HUES6 (cell line): ENCODE measurements around the gene METAP1D.
A peak's percentile ranks its signal among the peaks of the same experiment; 100 is the strongest.

Source experiments
- H3K27ac ChIP-seq: 2 replicates; pipeline ENCODE4 v1.7.0; 2013; ENCODE audit warnings: low read depth, mild to moderate bottlenecking, low read length, inconsistent platforms
- H3K27me3 ChIP-seq: 2 replicates; pipeline ENCODE4 v1.6.1; 2013; ENCODE audit warnings: low read length; ENCODE audit not compliant: control insufficient read depth, insufficient read depth
- H3K36me3 ChIP-seq: 2 replicates; pipeline ENCODE4 v1.6.1; 2013; ENCODE audit warnings: low read length; ENCODE audit not compliant: control insufficient read depth, insufficient read depth
- H3K4me1 ChIP-seq: 2 replicates; pipeline ENCODE4 v1.6.1; 2013; ENCODE audit warnings: low read length; ENCODE audit not compliant: control insufficient read depth, insufficient read depth
- H3K4me3 ChIP-seq: 2 replicates; pipeline ENCODE4 v1.5.1; 2013; ENCODE audit warnings: low read depth, low read length
- H3K9ac ChIP-seq: one replicate; pipeline ENCODE4 v1.6.1; 2013; ENCODE audit warnings: mild to moderate bottlenecking, low read length
- H3K9me3 ChIP-seq: 2 replicates; pipeline ENCODE4 v1.6.1; 2013; ENCODE audit warnings: low read depth, low read length; ENCODE audit not compliant: control insufficient read depth, insufficient read depth

The METAP1D gene

DNA sequence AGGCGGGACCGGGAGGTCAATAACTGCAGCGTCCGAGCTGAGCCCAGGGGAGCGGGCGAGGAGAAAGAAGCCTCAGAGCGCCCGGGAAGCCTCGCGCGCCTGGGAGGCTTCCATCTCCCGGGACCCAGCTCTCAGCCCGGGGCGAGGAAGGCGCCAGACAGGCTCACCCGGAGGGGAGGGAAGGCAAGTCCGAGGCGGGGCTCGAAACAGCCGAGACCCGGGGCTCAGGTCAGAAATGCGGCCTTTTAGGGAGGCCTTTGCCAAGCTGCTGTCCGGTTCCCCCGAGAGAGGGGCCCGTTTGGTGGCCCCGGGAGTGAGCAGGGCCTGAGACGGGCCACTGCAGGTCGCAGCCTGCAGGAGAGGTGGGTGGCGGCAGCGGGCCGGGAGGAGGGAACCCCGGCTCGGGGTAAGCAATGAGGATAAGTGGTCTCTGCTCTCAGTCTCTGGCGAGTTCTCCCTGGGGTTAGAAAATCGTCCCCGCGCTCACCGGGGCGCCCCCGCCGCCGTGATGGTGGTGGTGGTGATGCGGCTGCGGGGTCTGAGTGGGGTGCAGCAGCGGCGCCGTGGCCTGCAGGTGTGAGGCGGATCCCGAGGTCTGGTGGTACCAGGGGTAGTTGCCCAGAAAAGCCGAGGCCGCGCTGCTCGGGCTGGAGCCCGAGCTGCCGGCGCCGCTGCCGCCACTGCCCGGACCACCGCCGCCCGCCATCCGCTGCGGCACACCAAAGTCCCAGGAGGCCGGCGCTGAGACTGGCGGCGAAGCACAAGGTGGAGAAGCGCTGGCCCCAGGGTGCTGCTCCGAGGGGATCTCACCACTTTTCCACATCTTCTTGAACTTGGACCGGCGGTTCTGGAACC lies 100.6 kb downstream of the METAP1D start:
- Histone ChIP-seq H3K27me3 (peaks cover 99% of the 10 kb centered on the region), H3K4me1 (peaks cover 48% of the 10 kb centered on the region), H3K27ac (no peak overlapping the region)

DNA sequence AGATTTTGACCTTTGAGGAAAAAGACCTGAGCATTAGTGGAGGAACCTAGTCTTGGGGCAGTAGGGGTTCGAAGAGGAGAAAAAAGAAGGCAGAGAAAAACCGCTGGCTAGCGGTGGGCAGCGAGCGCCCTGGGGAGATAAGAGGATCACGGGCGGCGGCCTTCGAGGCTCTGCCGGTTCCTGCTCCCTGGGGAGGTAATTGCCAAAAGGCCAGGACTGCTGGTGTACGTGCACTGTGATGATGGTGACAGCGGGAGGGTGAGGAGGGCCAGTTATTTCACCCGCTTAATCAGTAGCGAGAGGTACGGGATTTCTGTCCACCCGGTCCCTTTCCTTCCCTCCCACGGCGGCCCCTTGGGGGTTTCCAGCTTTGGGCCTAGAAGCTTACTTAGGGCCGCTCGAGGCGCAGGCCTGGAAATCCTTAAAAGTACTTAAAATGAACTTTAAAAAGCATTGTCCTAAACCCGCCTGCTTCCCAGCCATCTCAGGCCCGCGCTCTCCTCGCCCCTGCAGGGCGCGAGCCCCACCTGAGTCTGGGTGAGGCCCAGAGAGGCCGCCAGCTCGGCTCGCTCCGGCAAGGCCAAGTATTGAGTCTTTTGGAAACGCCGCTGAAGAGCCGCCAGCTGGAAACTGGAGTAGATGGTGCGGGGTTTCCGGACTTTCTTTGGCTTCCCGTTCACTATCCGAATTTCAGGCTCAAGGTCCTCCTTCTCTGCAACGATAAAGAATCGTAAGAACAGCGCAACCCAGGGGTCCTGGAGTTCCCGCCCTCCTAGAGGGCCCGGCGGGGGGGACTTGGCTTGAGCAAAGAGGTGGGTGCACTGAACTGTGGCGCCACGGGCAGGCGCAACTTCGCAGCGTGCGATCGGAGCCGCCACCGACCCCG lies 101.4 kb downstream of the METAP1D start:
- Histone ChIP-seq H3K27ac (no peak overlapping the region), H3K36me3 (no peaks in the 10 kb centered on the region), H3K27me3 (peaks cover 99% of the 10 kb centered on the region), H3K4me1 (peaks cover 50% of the 10 kb centered on the region), H3K9ac (peak overlapping the region; percentile 54), H3K9me3 (no peaks in the 10 kb centered on the region), H3K4me3 (peak overlapping the region; percentile 67)

More for the DNA sequence above, 100.6 kb downstream of the METAP1D start:
- peak overlapping the region; percentile 67 for H3K4me3 ChIP-seq
- H3K9ac ChIP-seq: peak overlapping the region; percentile 28
- H3K36me3 ChIP-seq: no peaks in the 10 kb centered on the region
- H3K9me3 ChIP-seq: no peaks in the 10 kb centered on the region

DNA sequence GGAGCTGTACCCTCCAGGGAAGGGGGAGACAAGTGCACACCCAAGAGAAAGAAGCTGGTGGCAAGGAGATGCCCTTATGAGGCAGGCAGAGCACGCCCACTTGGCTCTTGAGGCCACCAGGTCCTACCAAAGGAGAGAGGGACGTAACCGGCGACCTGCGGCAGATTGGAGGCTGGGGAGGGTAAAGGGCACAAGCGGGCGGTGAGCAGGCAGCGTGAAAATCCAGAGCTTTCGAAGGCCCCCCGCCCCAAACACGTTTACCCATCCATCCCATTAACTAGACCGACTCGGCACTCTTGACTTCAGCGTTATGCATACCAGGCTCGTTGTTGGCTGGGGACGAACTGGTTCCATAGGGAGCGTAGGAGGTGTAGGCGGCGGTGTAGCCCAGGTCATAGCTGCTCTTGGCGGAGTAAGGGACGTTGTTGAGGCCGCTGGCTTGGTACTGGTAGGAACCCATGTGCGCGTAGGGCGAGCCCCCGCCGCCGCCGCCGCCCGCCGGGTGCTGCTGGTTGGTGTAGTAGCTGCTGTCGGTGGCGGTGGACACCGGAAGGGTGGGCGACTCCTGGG lies 102.2 kb downstream of the METAP1D start:
- Histone ChIP-seq H3K9me3 (no peaks in the 10 kb centered on the region), H3K4me1 (peaks cover 49% of the 10 kb centered on the region), H3K9ac (peak overlapping the region; percentile 54), H3K27me3 (peaks cover 99% of the 10 kb centered on the region), H3K36me3 (no peaks in the 10 kb centered on the region), H3K27ac (no peak overlapping the region), H3K4me3 (peak overlapping the region; percentile 67)

DNA sequence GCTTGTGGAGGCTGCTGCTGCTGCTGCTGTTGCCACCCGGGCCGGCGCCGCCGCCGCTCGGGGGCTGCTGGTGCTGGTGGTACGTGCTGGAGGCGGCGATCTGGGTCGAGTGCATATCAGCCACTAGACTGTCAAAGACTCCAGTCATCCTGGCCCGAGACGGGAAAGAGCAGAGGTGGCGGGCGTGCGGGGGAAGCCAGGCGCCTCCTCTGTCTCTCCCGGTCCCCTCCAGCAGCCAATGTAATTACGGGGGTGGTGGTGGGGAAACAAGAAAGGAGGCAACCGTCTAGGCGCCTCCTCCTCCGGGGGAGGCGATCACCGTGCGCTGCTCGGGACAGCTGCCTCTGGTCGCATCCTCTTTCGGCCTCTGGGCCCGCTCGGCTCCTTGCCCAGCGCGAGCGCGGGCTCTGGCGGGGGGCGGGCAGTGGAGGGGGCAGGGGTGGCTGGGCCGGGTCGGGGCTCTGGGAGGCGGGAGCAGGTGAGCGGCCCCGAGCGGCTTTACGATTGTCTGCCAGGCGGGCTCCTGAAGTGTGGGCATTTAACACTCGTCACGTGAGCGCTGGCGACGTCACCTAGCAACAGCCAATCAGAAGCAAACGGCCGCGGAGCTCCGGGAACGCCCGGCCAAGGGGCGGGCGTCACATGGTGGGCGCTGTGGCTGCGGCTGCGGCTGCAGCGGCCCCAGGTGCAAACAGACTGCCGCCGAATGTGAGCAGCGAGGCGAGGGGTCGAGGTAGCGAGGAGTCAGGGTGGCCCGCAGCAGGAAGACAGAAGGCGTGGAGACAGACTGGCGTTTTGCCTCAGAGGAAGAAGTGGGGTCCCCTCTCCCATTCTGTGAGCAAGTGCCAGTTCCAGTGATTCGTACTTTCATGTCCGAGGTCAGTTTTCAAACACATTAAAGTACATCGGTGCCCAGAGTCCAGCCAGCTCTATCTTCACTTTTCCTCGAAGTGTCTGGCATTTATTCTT lies 102.9 kb downstream of the METAP1D start, which contains the start of gene DLX2:
TSS of gene DLX2 (minus strand) at position 510 of the 969 bp plus-strand sequence. CDS start at position 148, 362 bp downstream.
- Histone ChIP-seq H3K9me3 (no peaks in the 10 kb centered on the region), H3K36me3 (no peaks in the 10 kb centered on the region), H3K27me3 (peaks cover 99% of the 10 kb centered on the region), H3K9ac (peak within 1 kb of the TSS; percentile 54), H3K4me3 (peak within 1 kb of the TSS; percentile 67), H3K27ac (no peak within 1 kb of the TSS), H3K4me1 (peaks cover 41% of the 10 kb centered on the region)

DNA sequence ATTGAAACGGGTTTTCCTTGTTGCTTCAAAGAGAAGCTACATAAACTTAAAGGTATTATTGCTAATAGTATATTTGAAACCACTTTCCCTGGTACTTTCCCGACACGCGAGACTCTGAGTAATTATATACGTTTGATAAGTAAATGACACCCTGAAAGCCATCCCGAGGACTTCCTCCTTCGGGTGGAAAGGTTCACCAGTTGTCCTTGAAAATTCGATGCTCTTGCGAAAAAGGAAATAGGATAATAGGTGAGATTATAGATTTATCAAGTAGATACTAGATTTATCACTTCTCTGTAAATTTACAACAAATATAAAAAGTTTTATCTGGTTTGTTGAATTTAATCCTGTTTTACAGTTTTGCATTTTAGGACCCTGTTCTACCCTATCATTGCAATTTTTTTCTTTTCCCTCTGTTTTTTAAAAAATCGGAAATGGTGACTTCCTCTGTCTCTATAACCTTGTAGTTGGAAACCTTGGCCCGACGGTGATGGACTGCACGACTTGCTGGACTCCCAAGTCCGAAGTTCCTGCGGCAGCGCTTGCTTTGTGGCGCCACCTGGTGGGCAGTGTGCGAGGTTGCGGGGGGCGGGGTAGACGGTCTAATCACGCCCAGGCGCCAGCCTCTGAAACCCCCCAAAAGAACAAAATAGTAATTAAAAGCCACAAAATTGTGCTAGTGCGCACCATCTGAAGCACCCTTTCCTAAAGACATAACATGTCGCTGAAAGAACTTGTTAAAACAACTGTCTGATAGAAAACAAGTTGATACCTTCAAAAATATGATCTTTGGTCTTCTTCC lies 103.9 kb downstream of the METAP1D start:
- Histone ChIP-seq H3K4me1 (peaks cover 43% of the 10 kb centered on the region), H3K9me3 (no peaks in the 10 kb centered on the region), H3K36me3 (no peaks in the 10 kb centered on the region), H3K4me3 (peak overlapping the region; percentile 67), H3K27ac (no peak overlapping the region), H3K27me3 (peaks cover 99% of the 10 kb centered on the region), H3K9ac (no peak overlapping the region)

DNA sequence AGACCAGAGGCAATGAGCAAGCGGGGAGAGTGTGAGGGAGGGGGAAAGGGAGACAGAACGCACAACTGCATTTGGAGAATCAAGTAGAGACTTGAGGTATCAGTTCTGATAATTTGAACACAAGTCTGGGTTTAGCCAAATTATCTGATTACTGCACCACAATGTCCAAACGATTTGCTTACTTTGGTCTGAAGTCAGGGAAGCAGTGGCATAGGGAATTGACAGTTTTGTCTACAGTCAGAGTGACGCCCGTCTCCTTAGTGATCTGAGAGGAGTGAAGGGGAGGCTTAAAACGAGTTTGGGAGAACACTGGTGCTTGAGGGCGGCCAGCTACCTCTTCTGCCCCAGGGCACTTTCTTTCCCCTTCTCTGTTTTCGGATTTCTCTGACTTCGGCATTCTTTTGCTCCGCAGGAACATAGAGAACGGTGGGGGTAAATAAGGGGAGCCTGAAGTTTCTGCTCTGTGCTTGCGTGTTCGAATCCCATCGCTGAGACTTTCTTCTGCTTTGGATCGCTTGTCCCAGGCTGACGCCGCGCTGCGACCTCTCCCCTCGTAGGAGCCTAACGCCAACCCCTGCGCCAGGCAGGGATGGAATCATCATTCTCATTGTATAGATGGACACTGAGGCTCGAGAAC lies 105.8 kb downstream of the METAP1D start:
- Histone ChIP-seq H3K36me3 (no peaks in the 10 kb centered on the region), H3K27ac (no peak overlapping the region), H3K4me3 (peak overlapping the region; percentile 62), H3K27me3 (peaks cover 97% of the 10 kb centered on the region), H3K4me1 (peaks cover 45% of the 10 kb centered on the region), H3K9ac (no peak overlapping the region), H3K9me3 (no peaks in the 10 kb centered on the region)

DNA sequence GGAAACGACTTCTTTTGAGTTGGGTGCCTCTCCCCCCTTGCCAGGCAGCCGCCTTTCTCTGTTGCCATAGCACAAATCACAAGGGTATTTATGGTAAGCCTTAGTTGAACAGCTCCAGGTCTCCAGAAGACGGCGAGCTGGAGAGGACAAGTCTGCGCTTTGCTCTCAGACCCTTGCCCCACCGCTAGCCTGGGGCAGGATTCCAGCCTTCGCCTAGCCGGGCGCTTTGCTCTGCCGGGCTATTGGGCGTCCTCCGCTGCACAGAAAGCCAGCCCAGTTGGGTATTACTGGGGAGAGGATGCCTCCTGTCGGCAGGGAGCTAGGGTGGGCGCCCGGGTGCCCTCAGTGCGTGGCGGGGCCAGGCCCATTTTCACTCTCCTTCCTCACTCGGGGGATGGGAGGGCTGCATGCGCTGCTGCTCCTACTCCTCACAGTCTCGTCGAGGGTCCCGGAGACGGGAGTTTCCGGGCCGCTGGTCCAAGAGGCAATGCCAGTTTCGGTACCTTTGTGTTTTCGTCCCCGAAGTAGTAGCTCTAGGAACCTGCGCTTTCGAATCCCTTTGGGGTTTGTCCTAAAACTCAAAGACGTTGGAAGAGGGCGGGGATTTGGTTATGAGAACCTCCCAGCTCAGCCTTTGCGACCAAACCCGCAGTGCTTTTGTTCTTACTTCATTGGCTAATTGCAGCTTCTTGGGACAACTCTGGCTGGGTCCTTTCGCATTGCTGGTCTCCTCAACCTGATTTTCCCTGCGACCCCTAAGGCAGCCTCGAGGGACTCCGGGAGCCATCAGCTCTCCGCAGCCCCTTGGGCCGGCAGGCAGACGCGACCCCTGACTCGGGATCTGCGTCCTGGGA lies 106.6 kb downstream of the METAP1D start:
- peaks cover 92% of the 10 kb centered on the region for H3K27me3 ChIP-seq
- H3K9ac ChIP-seq: no peak overlapping the region
- peak overlapping the region; percentile 62 for H3K4me3 ChIP-seq
- no peak overlapping the region for H3K27ac ChIP-seq
- H3K36me3 ChIP-seq: no peaks in the 10 kb centered on the region
- peaks cover 38% of the 10 kb centered on the region for H3K4me1 ChIP-seq
- no peaks in the 10 kb centered on the region for H3K9me3 ChIP-seq

DNA sequence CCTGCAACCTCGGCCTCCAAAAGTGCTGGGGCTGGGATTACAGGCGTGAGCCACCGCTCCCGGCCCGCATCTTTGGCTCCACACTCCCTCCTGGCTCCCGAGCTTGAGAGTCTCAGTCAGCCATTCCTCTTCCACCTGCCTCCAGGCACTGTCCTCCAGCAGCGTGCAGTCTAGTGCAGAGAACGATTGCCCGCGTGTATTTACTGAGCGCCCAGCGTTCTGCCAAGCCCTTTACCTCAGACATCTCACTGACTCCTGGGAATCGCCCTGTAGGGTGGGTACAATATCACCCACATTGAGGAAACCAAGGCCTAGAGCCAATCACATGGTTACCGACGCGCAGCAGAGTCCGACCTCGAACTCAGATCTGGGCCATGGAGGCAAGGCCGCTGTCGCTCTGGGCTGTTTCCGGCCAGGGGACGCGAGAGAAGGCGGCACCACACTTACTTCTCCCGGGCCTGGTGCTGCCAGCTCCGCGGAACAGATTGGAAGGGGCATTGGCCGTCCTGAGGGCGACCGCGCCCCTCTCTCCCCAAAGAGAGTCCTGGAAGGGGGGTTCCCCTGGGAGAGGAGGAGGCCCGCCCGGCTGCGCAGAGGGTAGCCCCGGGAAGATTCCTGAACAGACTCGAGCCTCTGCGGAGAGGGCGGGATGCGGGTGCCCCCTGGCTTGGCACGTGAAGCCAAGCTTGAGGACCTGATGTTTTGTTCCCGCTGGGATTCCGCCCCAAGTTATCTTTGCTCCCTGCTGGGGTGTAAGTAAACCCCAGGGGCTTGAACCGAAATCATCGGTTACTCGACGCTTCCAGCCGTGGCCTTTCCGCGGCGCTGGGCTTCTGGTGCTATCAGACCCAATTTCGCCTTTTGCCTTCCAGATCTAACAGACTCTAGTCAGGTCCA lies 108.2 kb downstream of the METAP1D start:
- peak overlapping the region; percentile 35; the same call in 1 of the 2 replicates for H3K4me3 ChIP-seq
- H3K9me3 ChIP-seq: no peaks in the 10 kb centered on the region
- H3K27ac ChIP-seq: no peak overlapping the region
- peaks cover 80% of the 10 kb centered on the region for H3K27me3 ChIP-seq
- H3K9ac ChIP-seq: no peak overlapping the region
- H3K4me1 ChIP-seq: peaks cover 30% of the 10 kb centered on the region
- no peaks in the 10 kb centered on the region for H3K36me3 ChIP-seq
